GM23248 (cell line): ENCODE measurements around the gene SPATS2. TPM values are rescaled to one million over a fixed set of nuclear protein-coding genes. Genes with fewer than 3 reads are reported as not detected.
A peak's percentile ranks its signal among the peaks of the same experiment; 100 is the strongest.

Experiments
- DNase-seq: peaks from one replicate; pipeline ENCODE4 v3.0.0-alpha.2; 2015
- H2AFZ ChIP-seq: fragments of 200-600 bp; sonication (generic); 2 replicates; pipeline ENCODE4 v1.6.1; 2016; ENCODE audit warnings: antibody characterized with exemption
- H3F3A ChIP-seq: fragments of 200-600 bp; sonication (generic); 2 replicates; pipeline ENCODE4 v1.6.1; 2016; ENCODE audit warnings: mild to moderate bottlenecking, antibody characterized with exemption, mixed run types; ENCODE audit not compliant: insufficient read depth
- H3K27ac ChIP-seq: fragments of 200-600 bp; sonication (generic); 2 replicates; pipeline ENCODE4 v1.5.1; 2016; ENCODE audit warnings: mild to moderate bottlenecking
- H3K27me3 ChIP-seq: fragments of 200-600 bp; sonication (generic); replicated peaks from 2 replicates; pipeline ENCODE4 v1.6.1; 2016; ENCODE audit warnings: mild to moderate bottlenecking; ENCODE audit not compliant: insufficient read depth
- H3K36me3 ChIP-seq: fragments of 200-600 bp; sonication (generic); 2 replicates; pipeline ENCODE4 v1.6.1; 2016; ENCODE audit warnings: low read depth, mild to moderate bottlenecking
- H3K4me1 ChIP-seq: fragments of 200-600 bp; sonication (generic); 2 replicates; pipeline ENCODE4 v1.6.1; 2016; ENCODE audit warnings: mild to moderate bottlenecking; ENCODE audit not compliant: insufficient read depth
- H3K4me2 ChIP-seq: fragments of 200-600 bp; sonication (generic); one replicate; pipeline ENCODE4 v1.6.1; 2016; ENCODE audit warnings: mild to moderate bottlenecking; ENCODE audit not compliant: unreplicated experiment
- H3K4me3 ChIP-seq: fragments of 200-600 bp; sonication (generic); 2 replicates; pipeline ENCODE4 v1.5.1; 2016; ENCODE audit warnings: mild to moderate bottlenecking
- H3K79me2 ChIP-seq: fragments of 200-600 bp; sonication (generic); 2 replicates; pipeline ENCODE4 v1.6.1; 2016; ENCODE audit warnings: mild to moderate bottlenecking; ENCODE audit not compliant: insufficient read depth
- H3K9ac ChIP-seq: fragments of 200-600 bp; sonication (generic); 2 replicates; pipeline ENCODE4 v1.6.1; 2016; ENCODE audit warnings: mild to moderate bottlenecking
- H3K9me2 ChIP-seq: fragments of 200-600 bp; sonication (generic); 2 replicates; pipeline ENCODE4 v1.6.1; 2016; ENCODE audit warnings: mixed run types, mild to moderate bottlenecking, moderate library complexity; ENCODE audit not compliant: insufficient read depth
- H3K9me3 ChIP-seq: fragments of 200-600 bp; sonication (generic); one replicate; pipeline ENCODE4 v1.6.1; 2017; ENCODE audit warnings: low read depth
- H4K20me1 ChIP-seq: fragments of 200-600 bp; sonication (generic); 2 replicates; pipeline ENCODE4 v1.6.0; 2016; ENCODE audit not compliant: insufficient read depth
- EZH2 ChIP-seq: fragments of 200-600 bp; sonication (generic); IDR thresholded peaks from 2 replicates; pipeline ENCODE4 v1.6.1; 2018; ENCODE audit warnings: antibody characterized with exemption, mild to moderate bottlenecking; ENCODE audit not compliant: insufficient read depth, poor library complexity, severe bottlenecking
- EZH2phosphoT487 ChIP-seq: fragments of 200-600 bp; sonication (generic); IDR thresholded peaks from 2 replicates; pipeline ENCODE4 v1.6.1; 2018; ENCODE audit warnings: antibody characterized with exemption, moderate library complexity, mild to moderate bottlenecking, low read depth; ENCODE audit not compliant: insufficient read depth
- WGBS, 2 experiments: methylation state at CpG; one replicate each; pipeline ENCODE4 v1.1.6; 2015 to 2017; ENCODE audit warnings: low lambda C conversion rate in 2 of 2, low coverage in 1 of 2; ENCODE audit errors: missing lambda C conversion rate in 2 of 2; 5-methylcytosine and 5-hydroxymethylcytosine counted together
- in situ Hi-C: fragments of 300-500 bp; cut with MboI; formaldehyde crosslinking; loops from 2 replicates; pipeline ENCODE4 v1.15.0; 2020
- polyA plus RNA-seq: library from polyadenylated mRNA; unstranded; fragments of >200 nt; fragmentation: Nextera tagmentation; extraction: Ambion mirVana; gene quantifications from 2 replicates; pipeline ENCODE4 v1.2.1, GENCODE V29; 2016
- total RNA-seq: library from RNA; depleted of rRNA; stranded (reverse); fragments of >200 nt; shearing (Covaris generic); gene quantifications from 2 replicates; pipeline ENCODE4 v1.2.3, GENCODE V29; 2014

Gene SPATS2
- total and polyA plus RNA-seq, 2 experiments from 2014 or later, result 22.3 to 25.0 TPM

GRCh38 chr12:49552899-49553298 is 185.6 kb downstream of the SPATS2 start:
- no peak overlapping the region for H2AFZ ChIP-seq
- in situ Hi-C loops, result no loop called here

GRCh38 chr12:49553512-49554088 is 186.3 kb downstream of the SPATS2 start:
- Histone ChIP-seq H3K36me3 (no peaks in the 10 kb centered on the region), H3K9ac (no peak overlapping the region), H3K27ac (no peak overlapping the region), H3K4me3 (no peak overlapping the region), H3K79me2 (no peaks in the 10 kb centered on the region), H3K9me3 (no peaks in the 10 kb centered on the region), H2AFZ (no peak overlapping the region), H3K4me2 (no peak overlapping the region), H3F3A (no peaks in the 10 kb centered on the region), H3K9me2 (no peaks in the 10 kb centered on the region), H3K27me3 (peaks cover 8% of the 10 kb centered on the region; the same call in 1 of the 2 replicates), H4K20me1 (no peaks in the 10 kb centered on the region), H3K4me1 (no peaks in the 10 kb centered on the region)
- TF ChIP-seq EZH2phosphoT487 (no peak), EZH2 (no peak)
- WGBS, 2 experiments, result 51 to 64% methylated on average over 2 of the region's 2 CpGs
- in situ Hi-C loops, result no loop called here
- DNase-seq, result peak; percentile 33

More at GRCh38 chr12:49552899-49553298, 185.6 kb downstream of the SPATS2 start:
- no peaks in the 10 kb centered on the region for H3K9me3 ChIP-seq
- TF ChIP-seq EZH2phosphoT487, result no peak
- no peak for TF ChIP-seq EZH2
- H3K36me3 ChIP-seq, result no peaks in the 10 kb centered on the region
- H3K27ac ChIP-seq, result no peak overlapping the region
- H3K4me3 ChIP-seq, result no peak overlapping the region
- 76 to 77% methylated on average over 8 of the region's 8 CpGs for WGBS, 2 experiments
- no peaks in the 10 kb centered on the region for H3K4me1 ChIP-seq
- DNase-seq, result no peak
- no peak overlapping the region for H3K9ac ChIP-seq
- H3K9me2 ChIP-seq, result no peaks in the 10 kb centered on the region
- no peak overlapping the region for H3K4me2 ChIP-seq
- H3K79me2 ChIP-seq, result no peaks in the 10 kb centered on the region
- peaks cover 10% of the 10 kb centered on the region; the same call in 1 of the 2 replicates for H3K27me3 ChIP-seq
- no peaks in the 10 kb centered on the region for H4K20me1 ChIP-seq
- no peaks in the 10 kb centered on the region for H3F3A ChIP-seq

DNA sequence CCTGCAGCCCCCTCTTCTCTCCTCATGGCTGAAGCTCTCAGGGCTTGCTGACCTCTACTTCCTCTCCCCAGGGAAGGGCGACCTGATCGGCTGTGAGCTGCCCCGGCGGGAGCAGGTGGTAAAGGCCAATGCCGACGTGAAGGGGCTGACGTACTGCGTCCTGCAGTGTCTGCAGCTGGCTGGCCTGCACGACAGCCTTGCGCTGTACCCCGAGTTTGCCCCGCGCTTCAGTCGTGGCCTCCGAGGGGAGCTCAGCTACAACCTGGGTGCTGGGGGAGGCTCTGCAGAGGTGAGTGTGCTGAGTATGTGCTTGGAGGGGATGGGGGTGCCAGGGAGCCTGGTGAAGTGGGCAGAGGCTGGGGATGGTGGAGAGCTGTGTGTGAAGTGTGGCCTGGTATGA is 187.0 kb downstream of the SPATS2 start:
- H3K4me1 ChIP-seq, result no peaks in the 10 kb centered on the region
- in situ Hi-C loops, result no loop called here
- peaks cover 5% of the 10 kb centered on the region; the same call in 1 of the 2 replicates for H3K27me3 ChIP-seq
- no peak overlapping the region for H3K27ac ChIP-seq
- H3K9me2 ChIP-seq, result no peaks in the 10 kb centered on the region
- H3K9me3 ChIP-seq, result no peaks in the 10 kb centered on the region
- TF ChIP-seq EZH2phosphoT487 (no peak), EZH2 (no peak)
- no peak overlapping the region for H3K4me2 ChIP-seq
- H3F3A ChIP-seq, result no peaks in the 10 kb centered on the region
- no peak for DNase-seq
- H3K4me3 ChIP-seq, result no peak overlapping the region
- H3K79me2 ChIP-seq, result no peaks in the 10 kb centered on the region
- WGBS, 2 experiments, result 69% methylated on average over 15 of the region's 15 CpGs
- no peaks in the 10 kb centered on the region for H3K36me3 ChIP-seq
- H2AFZ ChIP-seq, result no peak overlapping the region
- no peaks in the 10 kb centered on the region for H4K20me1 ChIP-seq
- H3K9ac ChIP-seq, result no peak overlapping the region

DNA sequence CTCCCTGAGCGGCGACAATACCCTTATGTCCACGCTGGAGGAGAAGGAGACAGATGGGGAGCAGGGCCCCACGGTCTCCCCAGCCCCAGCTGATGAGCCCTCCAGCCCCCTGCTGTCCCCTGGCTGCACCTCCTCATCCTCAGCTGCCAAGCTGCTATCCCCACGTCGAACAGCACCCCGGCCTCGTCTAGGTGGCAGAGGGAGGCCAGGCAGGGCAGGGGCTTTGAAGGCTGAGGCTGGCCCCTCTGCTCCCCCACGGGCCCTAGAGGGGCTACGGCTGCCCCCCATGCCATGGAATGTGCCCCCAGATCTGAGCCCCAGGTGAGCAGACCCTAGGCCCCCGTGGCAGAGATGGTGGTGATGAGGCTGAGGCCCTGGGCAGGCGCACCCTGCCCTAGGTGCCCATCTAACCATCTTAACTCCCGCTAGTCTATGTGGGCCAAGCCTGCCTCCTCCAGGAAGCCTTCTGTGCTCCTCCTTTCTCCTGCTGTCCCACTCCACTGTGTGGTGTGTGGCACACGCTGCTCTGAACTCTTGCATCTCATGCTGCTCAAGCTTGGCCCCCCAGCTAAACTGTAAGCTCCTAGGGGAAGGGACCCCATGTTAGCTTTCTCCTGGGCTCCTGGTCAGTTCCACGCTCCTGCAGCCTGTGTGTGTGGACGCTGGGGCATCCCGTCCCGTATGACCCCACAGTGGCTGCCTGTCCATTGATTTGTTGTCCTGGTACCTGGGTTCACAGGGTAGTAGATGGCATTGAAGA is 188.5 kb downstream of the SPATS2 start:
- no peak overlapping the region for H3K27ac ChIP-seq
- 0 out of 2 replicates have a peak, but pooled peaks cover 5% of the 10 kb centered on the region for H3K27me3 ChIP-seq
- H3K9ac ChIP-seq, result no peak overlapping the region
- WGBS, 2 experiments, result 84 to 86% methylated on average over 15 to 18 of the region's 18 CpGs
- H4K20me1 ChIP-seq, result no peaks in the 10 kb centered on the region
- H3K4me1 ChIP-seq, result no peaks in the 10 kb centered on the region
- no peak overlapping the region for H2AFZ ChIP-seq
- no peak overlapping the region for H3K4me2 ChIP-seq
- H3K79me2 ChIP-seq, result no peaks in the 10 kb centered on the region
- DNase-seq, result no peak
- H3K4me3 ChIP-seq, result no peak overlapping the region
- no peaks in the 10 kb centered on the region for H3F3A ChIP-seq
- H3K9me2 ChIP-seq, result no peaks in the 10 kb centered on the region
- in situ Hi-C loops, result no loop called here
- H3K36me3 ChIP-seq, result no peaks in the 10 kb centered on the region
- no peaks in the 10 kb centered on the region for H3K9me3 ChIP-seq
- TF ChIP-seq EZH2phosphoT487, result no peak
- no peak for TF ChIP-seq EZH2
